Measurements from ENCODE around the gene AFF1. TPM values are rescaled to one million over a fixed set of nuclear protein-coding genes. Genes with fewer than 3 reads are reported as not detected.
"Not testable (repeated sequence)": the region's sequence is repeated elsewhere in the genome, so short reads cannot be mapped to it uniquely, and the experiment has no call there.

AFF1 gene
- total RNA-seq, 1 experiment from 2014 or later: 23.9 TPM

DNA sequence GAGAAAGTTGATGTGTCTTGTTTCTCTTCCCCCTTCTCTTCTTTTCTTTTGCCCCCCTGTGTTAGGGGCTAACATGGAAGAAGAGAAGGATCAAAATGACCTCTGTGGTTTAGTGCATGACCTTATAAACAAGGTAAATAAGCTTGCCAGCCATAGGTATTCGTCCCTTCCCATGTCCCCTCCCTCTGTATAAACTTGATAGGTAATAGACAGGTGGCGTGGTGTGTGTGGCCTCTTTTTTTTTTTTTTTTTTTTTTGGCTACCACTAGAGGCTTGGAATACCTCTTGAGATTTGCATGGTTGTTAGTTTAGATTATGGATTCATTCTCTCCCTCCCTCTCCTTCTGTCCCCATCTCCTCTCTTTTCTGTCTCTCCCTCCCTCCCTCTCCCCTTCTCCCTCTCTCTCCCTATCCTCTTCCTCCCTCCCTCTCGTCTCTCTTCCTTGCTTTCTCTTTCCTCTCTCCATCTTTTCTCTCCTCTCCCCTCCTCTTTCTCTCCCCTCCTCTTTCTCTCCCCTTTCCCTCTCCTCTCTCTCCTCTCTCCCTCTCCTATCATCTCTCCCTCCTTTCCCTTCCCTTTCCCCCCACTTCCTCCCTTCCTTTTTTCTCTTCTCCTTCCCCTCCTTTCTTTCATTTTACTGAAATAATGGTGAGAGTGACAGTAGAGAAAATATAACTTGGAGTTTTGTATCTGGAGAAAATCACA lies 134.4 kb downstream of the AFF1 start:
- H3K27me3 ChIP-seq (ENCODE audit: control insufficient read depth, insufficient read depth, low read length): no peaks in the 10 kb centered on the region
- intact Hi-C loops (cut with micrococcal nuclease; ENCODE audit: unreplicated experiment): no loop called here

DNA sequence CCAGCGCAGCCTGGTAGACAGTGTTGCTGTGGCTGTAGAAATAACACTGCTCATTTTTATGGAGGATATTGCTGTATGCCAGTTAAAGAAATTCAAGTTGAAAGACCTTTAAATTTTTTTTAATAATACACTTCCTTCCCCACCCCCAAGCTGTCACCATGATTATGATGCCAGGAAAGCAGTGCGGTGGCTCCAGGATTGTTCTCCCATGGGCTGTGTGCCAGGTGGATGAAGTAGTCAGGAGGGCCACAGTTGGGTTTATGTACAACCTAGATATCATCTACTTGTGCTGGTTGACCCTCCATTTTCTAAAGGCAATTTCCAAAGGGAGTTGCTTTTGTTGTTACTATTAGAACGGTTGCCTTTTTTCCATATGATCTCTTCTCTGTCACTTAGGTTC lies 136.6 kb downstream of the AFF1 start:
- ATAC-seq (no peak), DNase-seq (ENCODE audit: low read depth, low spot score) (no peak)
- Histone ChIP-seq H3K9me3 (ENCODE audit: control insufficient read depth, insufficient read depth, low read depth, low read length) (no peaks in the 10 kb centered on the region), H3K27me3 (ENCODE audit: control insufficient read depth, insufficient read depth, low read length) (no peaks in the 10 kb centered on the region), H3K4me1 (ENCODE audit: control insufficient read depth, insufficient read depth, low read length) (no peaks in the 10 kb centered on the region; the same call in 1 of the 2 replicates), H3K36me3 (ENCODE audit: control insufficient read depth, insufficient read depth, low read length) (no peaks in the 10 kb centered on the region), H3K4me3 (ENCODE audit: low read depth in 2 of 2, low read length in 2 of 2) (no peak overlapping the region), H3K27ac (ENCODE audit: low read length) (no peak overlapping the region)
- TF ChIP-seq POLR2AphosphoS5 (IDR thresholded peaks at IDR 0.05; ENCODE audit: low read depth, low read length) (no peak), TCF7L2 (IDR thresholded peaks at IDR 0.05; ENCODE audit: low read depth, low read length) (no peak), SIN3A (IDR thresholded peaks at IDR 0.05; ENCODE audit: borderline replicate concordance, insufficient read depth, low read depth, low read length) (no peak), REST (IDR thresholded peaks at IDR 0.05; ENCODE audit: insufficient read depth in 1 of 2, low read depth in 2 of 2, low read length in 1 of 2) (no peak)
- TF ChIP-seq, protein P1, sequence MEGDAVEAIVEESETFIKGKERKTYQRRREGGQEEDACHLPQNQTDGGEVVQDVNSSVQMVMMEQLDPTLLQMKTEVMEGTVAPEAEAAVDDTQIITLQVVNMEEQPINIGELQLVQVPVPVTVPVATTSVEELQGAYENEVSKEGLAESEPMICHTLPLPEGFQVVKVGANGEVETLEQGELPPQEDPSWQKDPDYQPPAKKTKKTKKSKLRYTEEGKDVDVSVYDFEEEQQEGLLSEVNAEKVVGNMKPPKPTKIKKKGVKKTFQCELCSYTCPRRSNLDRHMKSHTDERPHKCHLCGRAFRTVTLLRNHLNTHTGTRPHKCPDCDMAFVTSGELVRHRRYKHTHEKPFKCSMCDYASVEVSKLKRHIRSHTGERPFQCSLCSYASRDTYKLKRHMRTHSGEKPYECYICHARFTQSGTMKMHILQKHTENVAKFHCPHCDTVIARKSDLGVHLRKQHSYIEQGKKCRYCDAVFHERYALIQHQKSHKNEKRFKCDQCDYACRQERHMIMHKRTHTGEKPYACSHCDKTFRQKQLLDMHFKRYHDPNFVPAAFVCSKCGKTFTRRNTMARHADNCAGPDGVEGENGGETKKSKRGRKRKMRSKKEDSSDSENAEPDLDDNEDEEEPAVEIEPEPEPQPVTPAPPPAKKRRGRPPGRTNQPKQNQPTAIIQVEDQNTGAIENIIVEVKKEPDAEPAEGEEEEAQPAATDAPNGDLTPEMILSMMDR (IDR thresholded peaks at IDR 0.05): no peak
- POLR2A ChIA-PET: interaction anchor here (0.7 kb wide), 1 partner anchor 8 kb away, joined by 8 read pairs; no protein-coding TSS in a partner anchor
- CTCF ChIA-PET: no interaction called here
- in situ Hi-C loops (cut with HindIII; ENCODE audit: low pct_unique_long_range_greater_than_20kb, low sequenced_read_pairs): no loop called here
- BruUV-seq (replicated peaks): no TSS peak
- intact Hi-C loops (cut with micrococcal nuclease; ENCODE audit: unreplicated experiment): no loop called here

More for the DNA sequence above, 134.4 kb downstream of the AFF1 start:
- ChIA-PET CTCF (no interaction called here), POLR2A (no interaction called here)
- no peak overlapping the region for H3K4me3 ChIP-seq (ENCODE audit: low read depth in 2 of 2, low read length in 2 of 2)
- TF ChIP-seq SIN3A (IDR thresholded peaks at IDR 0.05; ENCODE audit: borderline replicate concordance, insufficient read depth, low read depth, low read length) (no peak), POLR2AphosphoS5 (IDR thresholded peaks at IDR 0.05; ENCODE audit: low read depth, low read length) (no peak), TCF7L2 (IDR thresholded peaks at IDR 0.05; ENCODE audit: low read depth, low read length) (no peak), REST (IDR thresholded peaks at IDR 0.05; ENCODE audit: insufficient read depth in 1 of 2, low read depth in 2 of 2, low read length in 1 of 2) (no peak)
- TF ChIP-seq, protein P1 (IDR thresholded peaks at IDR 0.05): no peak
- H3K27ac ChIP-seq (ENCODE audit: low read length): no peak overlapping the region
- H3K4me1 ChIP-seq (ENCODE audit: control insufficient read depth, insufficient read depth, low read length): no peaks in the 10 kb centered on the region; the same call in 1 of the 2 replicates
- H3K9me3 ChIP-seq (ENCODE audit: control insufficient read depth, insufficient read depth, low read depth, low read length): no peaks in the 10 kb centered on the region
- ATAC-seq (no peak), DNase-seq (ENCODE audit: low read depth, low spot score) (no peak)
- BruUV-seq (replicated peaks): no TSS peak
- no peaks in the 10 kb centered on the region for H3K36me3 ChIP-seq (ENCODE audit: control insufficient read depth, insufficient read depth, low read length)
- in situ Hi-C loops (cut with HindIII; ENCODE audit: low pct_unique_long_range_greater_than_20kb, low sequenced_read_pairs): no loop called here

DNA sequence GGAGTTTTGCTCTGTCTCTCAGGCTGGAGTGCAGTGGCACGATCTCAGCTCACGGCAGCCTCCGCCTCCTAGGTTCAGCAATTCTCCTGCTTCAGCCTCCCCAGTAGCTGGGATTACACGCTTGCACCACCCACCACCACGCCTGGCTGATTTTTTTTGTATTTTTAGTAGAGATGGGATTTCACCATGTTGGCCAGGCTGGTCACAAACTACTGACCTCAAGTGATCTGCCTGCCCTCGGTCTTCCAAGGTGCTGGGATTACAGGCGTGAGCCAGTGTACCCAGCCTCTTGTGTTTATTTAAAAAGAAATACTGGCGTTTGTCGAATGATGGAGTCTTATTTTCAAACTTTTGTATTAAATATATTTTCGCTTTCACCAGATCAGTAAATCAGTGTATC lies 137.7 kb downstream of the AFF1 start:
- CTCF ChIA-PET; in situ Hi-C loops (cut with HindIII; ENCODE audit: low pct_unique_long_range_greater_than_20kb, low sequenced_read_pairs); intact Hi-C loops (cut with micrococcal nuclease; ENCODE audit: unreplicated experiment); H3K4me1 ChIP-seq (ENCODE audit: control insufficient read depth, insufficient read depth, low read length); ATAC-seq; H3K9me3 ChIP-seq (ENCODE audit: control insufficient read depth, insufficient read depth, low read depth, low read length); DNase-seq (ENCODE audit: low read depth, low spot score); H3K4me3 ChIP-seq (ENCODE audit: low read depth in 2 of 2, low read length in 2 of 2); H3K27ac ChIP-seq (ENCODE audit: low read length); H3K36me3 ChIP-seq (ENCODE audit: control insufficient read depth, insufficient read depth, low read length); POLR2A ChIA-PET; H3K27me3 ChIP-seq (ENCODE audit: control insufficient read depth, insufficient read depth, low read length); BruUV-seq (replicated peaks): not testable (repeated sequence)

Data from Panc1 (cell line).